Measurements from ENCODE around the gene CCDC191.

The CCDC191 gene

GRCh38 chr3:114058646-114059045 is 2.3 kb upstream of the CCDC191 start:
- no peak for DNase-seq

- DNase-seq = no peak
Measured at GRCh38 chr3:114057011-114057347, 653 bp upstream of the CCDC191 start.

GRCh38 chr3:114052216-114052615 is 4.1 kb downstream of the CCDC191 start:
- no peak for DNase-seq

- DNase-seq = no peak
Measured at GRCh38 chr3:114043205-114043604, 13.1 kb downstream of the CCDC191 start.

- no peak for DNase-seq
Measured at GRCh38 chr3:114035896-114036295, 20.4 kb downstream of the CCDC191 start.

- DNase-seq = no peak
Measured at GRCh38 chr3:114034787-114035545, 21.4 kb downstream of the CCDC191 start.

GRCh38 chr3:114034211-114034610 is 22.1 kb downstream of the CCDC191 start:
- DNase-seq = no peak

- DNase-seq = no peak
Measured at GRCh38 chr3:114033721-114034120, 22.6 kb downstream of the CCDC191 start.

- DNase-seq = no peak
Measured at GRCh38 chr3:114026331-114026730, 30.0 kb downstream of the CCDC191 start.

GRCh38 chr3:114025451-114025850 is 30.9 kb downstream of the CCDC191 start:
- DNase-seq = no peak

- DNase-seq = no peak
Measured at GRCh38 chr3:114022145-114022802, 34.1 kb downstream of the CCDC191 start.

GRCh38 chr3:114020907-114021306 is 35.4 kb downstream of the CCDC191 start:
- no peak for DNase-seq

GRCh38 chr3:114019486-114019885 is 36.8 kb downstream of the CCDC191 start:
- DNase-seq = no peak

GRCh38 chr3:114014211-114014610 is 42.1 kb downstream of the CCDC191 start:
- no peak for DNase-seq

GRCh38 chr3:114011059-114011797 is 45.1 kb downstream of the CCDC191 start:
- DNase-seq = no peak

GRCh38 chr3:114005481-114005880 is 50.8 kb downstream of the CCDC191 start:
- DNase-seq = no peak

GRCh38 chr3:113985541-113985940 is 70.8 kb downstream of the CCDC191 start:
- DNase-seq = no peak

- DNase-seq = no peak
Measured at GRCh38 chr3:113983544-113983943, 72.8 kb downstream of the CCDC191 start.

- DNase-seq = no peak
Measured at GRCh38 chr3:113981803-113982202, 74.5 kb downstream of the CCDC191 start.

GRCh38 chr3:113979916-113980315 is 76.4 kb downstream of the CCDC191 start:
- no peak for DNase-seq

- DNase-seq = no peak
Measured at GRCh38 chr3:113977822-113978221, 78.5 kb downstream of the CCDC191 start.

- DNase-seq = no peak
Measured at GRCh38 chr3:113968986-113969385, 87.3 kb downstream of the CCDC191 start.

GRCh38 chr3:113966172-113966571 is 90.2 kb downstream of the CCDC191 start:
- DNase-seq = no peak

- no peak for DNase-seq
Measured at GRCh38 chr3:113963879-113964278, 92.4 kb downstream of the CCDC191 start.
